Right lobe of liver (tissue), 6 donors: ENCODE measurements around the gene NCMAP. TPM values are rescaled to one million over a fixed set of nuclear protein-coding genes. Genes with fewer than 3 reads are reported as not detected.

Experiments
- ATAC-seq, 4 donors: fragments of 200-7000 bp; cut with Tn5 transposase; one replicate each; pipeline ENCODE4 v1.9.1; 2020; ENCODE audit warnings: mild to moderate bottlenecking in 4 of 4, moderate library complexity in 4 of 4
- DNase-seq, 3 donors: peaks; one replicate each; pipeline ENCODE4 v3.0.0-alpha.2; 2020
- H3K27ac ChIP-seq, 3 donors: fragments of 200-600 bp; one replicate each; pipeline ENCODE4 v1.8.0; 2022
- H3K27me3 ChIP-seq, 2 donors: fragments of 200-600 bp; one replicate each; pipeline ENCODE4 v1.8.0; 2022
- H3K36me3 ChIP-seq, 4 donors: fragments of 200-600 bp; sonication (generic) in 1 of 4; one replicate each; pipeline versions ENCODE4 v1.5.1 to v1.8.0; 2017 to 2022; ENCODE audit warnings: control low read depth in 1 of 4
- H3K4me1 ChIP-seq, 4 donors: fragments of 200-600 bp; sonication (generic) in 1 of 4; one replicate each; pipeline versions ENCODE4 v1.5.1 to v1.8.0; 2017 to 2022; ENCODE audit warnings: control low read depth in 1 of 4
- H3K4me3 ChIP-seq, 3 donors: fragments of 200-600 bp; one replicate each; pipeline ENCODE4 v1.8.0; 2022
- H3K9me3 ChIP-seq, 4 donors: fragments of 200-600 bp; sonication (generic) in 1 of 4; one replicate each; pipeline versions ENCODE4 v1.5.1 to v1.8.0; 2017 to 2022; ENCODE audit warnings: control low read depth in 1 of 4
- POLR2A ChIP-seq: fragments of 450-650 bp; IDR thresholded peaks from one replicate; pipeline ENCODE4 v1.6.1; 2017; ENCODE audit warnings: antibody characterized with exemption, mild to moderate bottlenecking
- WGBS: methylation state at CpG from one replicate; pipeline ENCODE4 v1.1.6; 2018; ENCODE audit warnings: low coverage, low lambda C conversion rate; ENCODE audit not compliant: insufficient coverage; ENCODE audit errors: missing lambda C conversion rate; 5-methylcytosine and 5-hydroxymethylcytosine counted together
- intact Hi-C, 2 donors: fragments of 100-400 bp; cut with DNase I; formaldehyde crosslinking; loops; one replicate each; pipeline versions ENCODE4 v1.11.2 to v1.14.1; 2022
- total RNA-seq, 6 experiments: library from RNA; depleted of rRNA in 2 of 6; stranded (reverse); fragments of >200 nt in 2 of 6; fragmentation: NEBNext Ultra II Directional in 3 of 6; extraction: Animal tissue kit (Norgen Biotek cat#: 25700) in 3 of 6; gene quantifications; one replicate each; pipeline versions ENCODE4 v1.1.0 to v1.2.4, GENCODE V29; 2016 to 2023
- TF ChIP-seq, protein P1 (sequence below), 4 donors: fragments of 200-600 bp in 3 of 4; fragments of 450-650 bp in 1 of 4; IDR thresholded peaks; one replicate each; pipeline versions ENCODE4 v1.5.1 to v1.8.0; 2016 to 2022; ENCODE audit warnings: antibody characterized with exemption in 4 of 4, mild to moderate bottlenecking in 2 of 4
- donor health status: DM: no; HTN: yes; CAD: no.
- donor health status: DM: no; HTN: no; CAD: no.
- donor health status: DM: no; HTN: no; CAD: no.
- donor health status: DM: no; HTN: yes; CAD: no.
- donor health status: DM: no; HTN: yes; CAD: no.

Gene NCMAP
- total RNA-seq, 6 experiments from 2014 or later, result 0.81 to 2.6 (median 0.99) TPM

DNA sequence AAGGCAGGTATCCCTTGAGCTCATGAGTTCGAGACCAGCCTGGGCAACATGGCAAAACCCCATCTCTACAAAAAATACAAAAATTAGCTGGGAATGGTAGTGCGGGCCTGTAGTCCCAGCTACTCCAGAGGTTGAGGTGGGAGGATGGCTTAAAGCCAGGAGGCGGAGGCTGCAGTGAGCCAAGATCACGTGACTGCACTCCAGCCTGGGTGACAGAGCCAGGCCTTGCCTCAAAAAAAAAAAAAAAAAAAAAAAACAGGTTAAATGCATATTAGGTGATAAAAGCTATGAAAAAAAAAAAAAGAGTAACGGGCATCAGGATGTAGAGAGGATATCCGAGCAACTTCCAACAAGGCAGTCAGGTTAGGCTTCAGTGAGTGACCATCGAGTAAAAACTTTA, 84.4 kb downstream of the NCMAP start:
- H3K36me3 ChIP-seq, result no peaks in the 10 kb centered on the region
- WGBS, result 47% methylated on average over 5 of the region's 7 CpGs
- no peak for ATAC-seq
- peak; percentile 45 to 65 (median 58) for DNase-seq
- no peak for TF ChIP-seq POLR2A
- TF ChIP-seq, protein P1, sequence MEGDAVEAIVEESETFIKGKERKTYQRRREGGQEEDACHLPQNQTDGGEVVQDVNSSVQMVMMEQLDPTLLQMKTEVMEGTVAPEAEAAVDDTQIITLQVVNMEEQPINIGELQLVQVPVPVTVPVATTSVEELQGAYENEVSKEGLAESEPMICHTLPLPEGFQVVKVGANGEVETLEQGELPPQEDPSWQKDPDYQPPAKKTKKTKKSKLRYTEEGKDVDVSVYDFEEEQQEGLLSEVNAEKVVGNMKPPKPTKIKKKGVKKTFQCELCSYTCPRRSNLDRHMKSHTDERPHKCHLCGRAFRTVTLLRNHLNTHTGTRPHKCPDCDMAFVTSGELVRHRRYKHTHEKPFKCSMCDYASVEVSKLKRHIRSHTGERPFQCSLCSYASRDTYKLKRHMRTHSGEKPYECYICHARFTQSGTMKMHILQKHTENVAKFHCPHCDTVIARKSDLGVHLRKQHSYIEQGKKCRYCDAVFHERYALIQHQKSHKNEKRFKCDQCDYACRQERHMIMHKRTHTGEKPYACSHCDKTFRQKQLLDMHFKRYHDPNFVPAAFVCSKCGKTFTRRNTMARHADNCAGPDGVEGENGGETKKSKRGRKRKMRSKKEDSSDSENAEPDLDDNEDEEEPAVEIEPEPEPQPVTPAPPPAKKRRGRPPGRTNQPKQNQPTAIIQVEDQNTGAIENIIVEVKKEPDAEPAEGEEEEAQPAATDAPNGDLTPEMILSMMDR (IDR thresholded peaks at IDR 0.05), result no peak
- intact Hi-C loops, result no loop called here
- no peaks in the 10 kb centered on the region for H3K27me3 ChIP-seq
- no peak overlapping the region for H3K27ac ChIP-seq
- H3K4me1 ChIP-seq, result peaks cover 0 to 25% (median 10%) of the 10 kb centered on the region in 4 donors
- no peak overlapping the region for H3K4me3 ChIP-seq
- H3K9me3 ChIP-seq, result no peaks in the 10 kb centered on the region

DNA sequence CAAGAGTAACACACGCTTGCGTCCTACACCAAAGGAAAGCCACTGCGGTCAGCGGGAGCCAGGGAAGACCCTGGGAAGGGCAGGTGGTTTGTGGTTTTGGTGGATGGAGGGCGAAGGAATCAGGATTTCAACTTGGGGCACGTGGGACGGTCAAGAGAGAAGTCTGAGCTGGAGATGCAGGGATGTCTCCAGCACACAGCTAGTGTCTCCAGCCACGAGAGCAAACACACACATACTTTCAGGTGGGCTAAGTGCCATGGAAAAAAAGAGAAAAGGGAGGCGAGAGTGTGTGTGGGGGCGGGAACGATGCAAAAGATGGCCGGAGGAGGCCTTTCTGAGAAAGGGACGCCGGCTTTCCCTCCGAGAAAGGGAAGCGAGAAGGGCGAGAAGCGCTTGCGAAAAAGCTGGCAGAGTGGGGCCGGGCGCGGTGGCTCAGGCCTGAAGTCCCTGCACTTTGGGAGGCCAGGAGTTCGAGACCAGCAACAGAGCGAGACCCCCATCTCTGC, 85.8 kb downstream of the NCMAP start:
- no peak for TF ChIP-seq POLR2A
- TF ChIP-seq, protein P1 (IDR thresholded peaks at IDR 0.05), result no peak
- DNase-seq, result peak; percentile 48 to 68 (median 51)
- Histone ChIP-seq H3K27me3 (no peaks in the 10 kb centered on the region), H3K36me3 (peaks cover 0 to 10% (median 3%) of the 10 kb centered on the region in 4 donors), H3K4me1 (peaks cover 0 to 31% (median 12%) of the 10 kb centered on the region in 4 donors), H3K9me3 (no peaks in the 10 kb centered on the region), H3K27ac (peak overlapping the region; percentile 100), H3K4me3 (peak overlapping the region; percentile 75 to 88 (median 88))
- 11% methylated on average over 19 of the region's 24 CpGs for WGBS
- intact Hi-C loops, result no loop called here
- no peak for ATAC-seq

DNA sequence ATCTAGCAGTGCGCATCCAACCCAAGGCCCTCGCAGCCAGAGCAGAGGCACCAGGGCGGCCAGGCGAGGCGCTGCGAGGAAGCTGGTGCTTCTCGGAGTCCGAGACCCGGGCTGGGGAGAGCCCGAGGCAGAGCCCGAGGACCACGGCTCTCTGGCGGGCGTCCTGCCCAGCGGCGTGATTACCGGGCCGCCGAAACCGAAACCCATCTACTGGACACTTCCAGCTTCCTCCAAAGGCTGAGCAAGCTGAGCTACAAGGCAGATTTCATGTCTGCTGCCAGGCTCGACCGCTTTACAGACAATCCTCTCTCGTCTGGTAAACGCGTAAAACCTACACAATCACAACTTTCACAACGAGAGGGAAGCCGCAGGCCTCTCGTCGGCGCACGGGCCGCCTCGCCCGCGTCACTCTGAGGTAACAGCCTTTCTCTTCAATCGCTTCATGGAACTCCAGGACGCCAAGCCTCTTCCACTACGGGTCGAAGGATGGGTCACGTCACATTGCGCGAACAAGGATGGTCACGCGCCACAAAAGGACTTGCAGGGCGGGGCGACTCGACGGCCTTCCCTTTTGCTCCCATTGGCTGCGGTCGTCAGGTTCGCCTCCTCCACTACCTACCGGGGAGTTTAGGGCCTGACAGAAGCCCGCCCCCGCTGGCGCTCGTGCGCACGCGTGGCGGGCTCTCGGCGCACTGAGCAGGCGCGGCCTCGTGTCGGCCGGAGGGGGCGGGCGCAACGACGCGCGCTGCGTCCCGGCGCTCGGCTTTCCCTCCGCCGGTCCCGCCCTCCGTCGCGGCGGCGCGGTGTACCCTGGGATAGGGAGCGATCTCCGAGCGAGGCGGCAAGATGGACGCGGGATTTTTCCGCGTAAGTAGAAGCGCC, 86.8 kb downstream of the NCMAP start, which contains the start of gene SRRM1:
Gene SRRM1 (plus strand): TSS at position 822 of the 882 bp plus-strand sequence. CDS start 25 bp downstream, at position 847.
- H3K9me3 ChIP-seq, result no peaks in the 10 kb centered on the region
- H3K27me3 ChIP-seq, result no peaks in the 10 kb centered on the region
- peaks cover 0 to 20% (median 9%) of the 10 kb centered on the region in 4 donors for H3K36me3 ChIP-seq
- TF ChIP-seq, protein P1 (IDR thresholded peaks at IDR 0.05), result peak in 2 of 4 donors; percentile 9 to 20
- peak; percentile 96 for TF ChIP-seq POLR2A
- ATAC-seq, result peak; percentile 89 to 96 (median 92)
- H3K4me3 ChIP-seq, result peak within 1 kb of the TSS; percentile 77 to 91 (median 88)
- H3K4me1 ChIP-seq, result peaks cover 0 to 31% (median 12%) of the 10 kb centered on the region in 4 donors
- peak within 1 kb of the TSS; percentile 100 for H3K27ac ChIP-seq
- WGBS, result 0% methylated on average over 16 of the region's 95 CpGs
- DNase-seq, result peak; percentile 98 to 100 (median 100)
- intact Hi-C loops, result no loop called here

DNA sequence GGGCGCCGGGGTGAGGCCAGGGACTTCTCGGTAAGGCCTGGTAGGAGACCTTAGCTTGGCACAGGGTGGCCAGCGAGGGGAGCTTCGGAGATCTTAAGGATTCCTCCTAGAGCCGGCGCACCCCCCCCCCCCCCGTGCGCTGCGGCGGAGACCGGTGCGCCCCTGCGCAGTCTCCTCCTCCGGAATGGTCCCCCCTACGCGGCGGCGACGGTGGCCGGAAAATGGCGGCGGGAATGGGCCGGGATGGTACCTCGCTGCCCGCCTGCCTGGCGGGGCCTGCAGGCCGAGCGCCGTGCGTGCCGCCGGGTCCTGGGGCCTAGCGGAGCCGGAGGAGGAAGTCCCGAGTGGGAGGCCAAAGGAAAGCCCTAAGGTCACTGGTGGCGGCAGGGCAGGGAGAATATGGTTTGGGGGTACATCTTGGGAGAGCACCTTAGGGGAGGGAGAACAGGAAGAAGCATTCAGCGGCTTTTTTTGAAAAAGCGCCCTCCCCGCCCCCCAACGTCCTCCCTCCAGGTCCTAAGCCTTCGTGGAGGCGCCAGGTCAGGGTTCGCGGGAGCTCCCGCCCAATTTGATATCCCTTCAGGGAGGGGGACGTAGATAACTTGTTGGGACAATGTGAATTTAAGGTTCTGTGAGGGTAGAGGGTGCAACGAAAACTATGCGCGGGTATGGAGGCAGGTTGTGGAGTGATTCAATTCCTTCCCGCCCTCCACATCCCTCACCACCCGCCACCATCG, 87.6 kb downstream of the NCMAP start:
- no peak for TF ChIP-seq POLR2A
- TF ChIP-seq, protein P1 (IDR thresholded peaks at IDR 0.05), result peak in 1 of 4 donors; percentile 2
- peak in 1 of 3 donors; percentile 61 for DNase-seq
- Histone ChIP-seq H3K9me3 (no peaks in the 10 kb centered on the region), H3K27me3 (no peaks in the 10 kb centered on the region), H3K36me3 (peaks cover 0 to 28% (median 16%) of the 10 kb centered on the region in 4 donors), H3K4me3 (peak overlapping the region; percentile 77 to 91 (median 88)), H3K4me1 (peaks cover 0 to 31% (median 12%) of the 10 kb centered on the region in 4 donors), H3K27ac (peak overlapping the region; percentile 71 to 90 (median 80))
- 0% methylated on average over 11 of the region's 53 CpGs for WGBS
- intact Hi-C loops, result no loop called here
- peak; percentile 3 to 28 (median 10) for ATAC-seq
